Measurements from ENCODE around the gene CIBAR2.

The CIBAR2 gene

GRCh38 chr16:85138073-85138824 is 26.0 kb upstream of the CIBAR2 start:
- no peak overlapping the region for H3K4me3 Mint-ChIP-seq
- ATAC-seq (no peak), DNase-seq (no peak)
- H3K27ac Mint-ChIP-seq: no peak overlapping the region
- H3K27me3 Mint-ChIP-seq: peaks cover 36% of the 10 kb centered on the region
- H3K4me1 Mint-ChIP-seq: peaks cover 10% of the 10 kb centered on the region
- no peaks in the 10 kb centered on the region for H3K36me3 Mint-ChIP-seq (ENCODE audit: low read depth)
- no peaks in the 10 kb centered on the region for H3K9me3 Mint-ChIP-seq

GRCh38 chr16:85137323-85138072 is 25.2 kb upstream of the CIBAR2 start:
- Mint-ChIP-seq H3K27ac (no peak overlapping the region), H3K4me3 (no peak overlapping the region), H3K27me3 (peaks cover 36% of the 10 kb centered on the region), H3K36me3 (ENCODE audit: low read depth) (no peaks in the 10 kb centered on the region), H3K4me1 (peaks cover 10% of the 10 kb centered on the region), H3K9me3 (no peaks in the 10 kb centered on the region)
- no peak for ATAC-seq
- DNase-seq: no peak

- Mint-ChIP-seq H3K4me1 (peaks cover 10% of the 10 kb centered on the region), H3K4me3 (no peak overlapping the region)
- DNase-seq: no peak
Measured at GRCh38 chr16:85136702-85137322, 24.5 kb upstream of the CIBAR2 start.

GRCh38 chr16:85136213-85136701 is 24.0 kb upstream of the CIBAR2 start:
- Mint-ChIP-seq H3K4me3 (no peak overlapping the region), H3K27me3 (peaks cover 36% of the 10 kb centered on the region), H3K27ac (no peak overlapping the region), H3K4me1 (peaks cover 10% of the 10 kb centered on the region), H3K36me3 (ENCODE audit: low read depth) (no peaks in the 10 kb centered on the region), H3K9me3 (no peaks in the 10 kb centered on the region)
- DNase-seq: no peak
- ATAC-seq: no peak

More at GRCh38 chr16:85136702-85137322, 24.5 kb upstream of the CIBAR2 start:
- Mint-ChIP-seq H3K27ac (no peak overlapping the region), H3K27me3 (peaks cover 36% of the 10 kb centered on the region), H3K36me3 (ENCODE audit: low read depth) (no peaks in the 10 kb centered on the region), H3K9me3 (no peaks in the 10 kb centered on the region)
- no peak for ATAC-seq

- Mint-ChIP-seq H3K27ac (no peak overlapping the region), H3K36me3 (ENCODE audit: low read depth) (no peaks in the 10 kb centered on the region), H3K9me3 (no peaks in the 10 kb centered on the region), H3K4me3 (no peak overlapping the region), H3K4me1 (peaks cover 10% of the 10 kb centered on the region), H3K27me3 (peaks cover 32% of the 10 kb centered on the region)
- DNase-seq: no peak
- ATAC-seq: no peak
Measured at GRCh38 chr16:85134789-85135142, 22.5 kb upstream of the CIBAR2 start.

- Mint-ChIP-seq H3K4me1 (peaks cover 9% of the 10 kb centered on the region), H3K4me3 (no peak overlapping the region), H3K27me3 (peaks cover 27% of the 10 kb centered on the region), H3K27ac (no peak overlapping the region), H3K9me3 (no peaks in the 10 kb centered on the region), H3K36me3 (ENCODE audit: low read depth) (no peaks in the 10 kb centered on the region)
- ATAC-seq: no peak
- no peak for DNase-seq
Measured at GRCh38 chr16:85134076-85134788, 22.0 kb upstream of the CIBAR2 start.

GRCh38 chr16:85133290-85133599 is 21.0 kb upstream of the CIBAR2 start:
- ATAC-seq: no peak
- Mint-ChIP-seq H3K36me3 (ENCODE audit: low read depth) (no peaks in the 10 kb centered on the region), H3K27ac (no peak overlapping the region), H3K4me1 (peaks cover 9% of the 10 kb centered on the region), H3K27me3 (peaks cover 17% of the 10 kb centered on the region), H3K4me3 (no peak overlapping the region), H3K9me3 (no peaks in the 10 kb centered on the region)
- DNase-seq: no peak

- H3K27me3 Mint-ChIP-seq: peaks cover 12% of the 10 kb centered on the region
- H3K27ac Mint-ChIP-seq: no peak overlapping the region
- no peaks in the 10 kb centered on the region for H3K9me3 Mint-ChIP-seq
- DNase-seq (no peak), ATAC-seq (no peak)
- H3K4me1 Mint-ChIP-seq: peaks cover 6% of the 10 kb centered on the region
- no peak overlapping the region for H3K4me3 Mint-ChIP-seq
- H3K36me3 Mint-ChIP-seq (ENCODE audit: low read depth): no peaks in the 10 kb centered on the region
Measured at GRCh38 chr16:85132456-85133289, 20.4 kb upstream of the CIBAR2 start.

- ATAC-seq (no peak), DNase-seq (no peak)
- Mint-ChIP-seq H3K27ac (no peak overlapping the region), H3K9me3 (no peaks in the 10 kb centered on the region), H3K4me3 (no peak overlapping the region), H3K4me1 (peaks cover 18% of the 10 kb centered on the region), H3K36me3 (ENCODE audit: low read depth) (no peaks in the 10 kb centered on the region), H3K27me3 (no peaks in the 10 kb centered on the region)
Measured at GRCh38 chr16:85130705-85131028, 18.4 kb upstream of the CIBAR2 start.

- H3K36me3 Mint-ChIP-seq (ENCODE audit: low read depth): no peaks in the 10 kb centered on the region
- H3K4me1 Mint-ChIP-seq: peaks cover 20% of the 10 kb centered on the region
- H3K27ac Mint-ChIP-seq: no peak overlapping the region
- H3K27me3 Mint-ChIP-seq: no peaks in the 10 kb centered on the region
- no peak overlapping the region for H3K4me3 Mint-ChIP-seq
- H3K9me3 Mint-ChIP-seq: no peaks in the 10 kb centered on the region
- ATAC-seq (no peak), DNase-seq (no peak)
Measured at GRCh38 chr16:85129876-85130704, 17.8 kb upstream of the CIBAR2 start.

- Mint-ChIP-seq H3K36me3 (ENCODE audit: low read depth) (no peaks in the 10 kb centered on the region), H3K27me3 (no peaks in the 10 kb centered on the region), H3K4me3 (no peak overlapping the region), H3K4me1 (peaks cover 24% of the 10 kb centered on the region), H3K9me3 (no peaks in the 10 kb centered on the region), H3K27ac (no peak overlapping the region)
- ATAC-seq: no peak
- no peak for DNase-seq
Measured at GRCh38 chr16:85128079-85128837, 16.0 kb upstream of the CIBAR2 start.

- Mint-ChIP-seq H3K27ac (peak overlapping the region; percentile 73), H3K4me1 (peaks cover 24% of the 10 kb centered on the region), H3K9me3 (no peaks in the 10 kb centered on the region), H3K36me3 (ENCODE audit: low read depth) (no peaks in the 10 kb centered on the region), H3K27me3 (no peaks in the 10 kb centered on the region), H3K4me3 (no peak overlapping the region)
- peak; percentile 44 for ATAC-seq
- no peak for DNase-seq
Measured at GRCh38 chr16:85127379-85127723, 15.1 kb upstream of the CIBAR2 start.
